OCI-LY7 (cell line): ENCODE data around the gene FAIM2.

ENCODE experiments used
- CTCF ChIP-seq: fragments of 200-600 bp; sonication (generic); conservative IDR thresholded peaks from 2 replicates; pipeline ENCODE4 v1.5.1; 2014; ENCODE audit warnings: mild to moderate bottlenecking, antibody characterized with exemption, low read length, moderate library complexity, mixed read lengths
- EZH2phosphoT487 ChIP-seq: fragments of 200-600 bp; sonication (generic); IDR thresholded peaks from 2 replicates; pipeline ENCODE4 v1.6.1; 2018; ENCODE audit warnings: low read depth, borderline replicate concordance, mild to moderate bottlenecking, mixed run types, antibody characterized with exemption, low read length, moderate library complexity, mixed read lengths

- TF ChIP-seq EZH2phosphoT487 (no peak), CTCF (no peak)
These were observed 48.8 kb upstream of the FAIM2 start for GRCh38 chr12:49952391-49953055.
